ENCODE results near the gene GALT.

GRCh38 chr9:34637356-34638137, 8.9 kb upstream of the GALT start, which contains the start of gene SIGMAR1:
- TF ChIP-seq POLR2A (IDR thresholded peaks at IDR 0.05; ENCODE audit: low read length), result peak; percentile 95
- no peak for TF ChIP-seq GATA1 (IDR thresholded peaks at IDR 0.05; ENCODE audit: low read depth, low read length)
